ENCODE measurements around the gene TREML1.

DNA sequence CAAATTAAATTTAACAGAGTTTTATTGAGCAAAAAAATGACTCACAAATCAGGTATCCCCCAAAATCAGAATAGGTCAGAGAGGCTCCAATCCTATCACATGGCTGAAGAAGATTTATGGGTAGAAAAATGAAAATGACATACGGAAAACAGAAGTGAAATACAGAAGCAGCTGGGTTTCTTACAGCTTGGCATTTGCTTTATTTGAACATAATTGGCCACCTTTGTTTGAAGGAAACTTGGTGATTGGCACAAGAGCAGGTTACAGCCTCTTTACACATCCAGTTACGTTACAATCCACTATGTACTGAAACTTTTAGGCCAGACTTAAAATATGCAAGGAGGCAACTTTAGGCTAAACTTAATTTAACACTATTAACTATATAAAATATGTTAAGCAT is 20.5 kb upstream of the TREML1 start:
- TF ChIP-seq, protein P1, sequence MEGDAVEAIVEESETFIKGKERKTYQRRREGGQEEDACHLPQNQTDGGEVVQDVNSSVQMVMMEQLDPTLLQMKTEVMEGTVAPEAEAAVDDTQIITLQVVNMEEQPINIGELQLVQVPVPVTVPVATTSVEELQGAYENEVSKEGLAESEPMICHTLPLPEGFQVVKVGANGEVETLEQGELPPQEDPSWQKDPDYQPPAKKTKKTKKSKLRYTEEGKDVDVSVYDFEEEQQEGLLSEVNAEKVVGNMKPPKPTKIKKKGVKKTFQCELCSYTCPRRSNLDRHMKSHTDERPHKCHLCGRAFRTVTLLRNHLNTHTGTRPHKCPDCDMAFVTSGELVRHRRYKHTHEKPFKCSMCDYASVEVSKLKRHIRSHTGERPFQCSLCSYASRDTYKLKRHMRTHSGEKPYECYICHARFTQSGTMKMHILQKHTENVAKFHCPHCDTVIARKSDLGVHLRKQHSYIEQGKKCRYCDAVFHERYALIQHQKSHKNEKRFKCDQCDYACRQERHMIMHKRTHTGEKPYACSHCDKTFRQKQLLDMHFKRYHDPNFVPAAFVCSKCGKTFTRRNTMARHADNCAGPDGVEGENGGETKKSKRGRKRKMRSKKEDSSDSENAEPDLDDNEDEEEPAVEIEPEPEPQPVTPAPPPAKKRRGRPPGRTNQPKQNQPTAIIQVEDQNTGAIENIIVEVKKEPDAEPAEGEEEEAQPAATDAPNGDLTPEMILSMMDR (IDR thresholded peaks at IDR 0.05): no peak
- TF ChIP-seq POLR2AphosphoS5 (IDR thresholded peaks at IDR 0.05): no peak
